Measurements from ENCODE around the gene PARP11.

Gene PARP11, protein sequence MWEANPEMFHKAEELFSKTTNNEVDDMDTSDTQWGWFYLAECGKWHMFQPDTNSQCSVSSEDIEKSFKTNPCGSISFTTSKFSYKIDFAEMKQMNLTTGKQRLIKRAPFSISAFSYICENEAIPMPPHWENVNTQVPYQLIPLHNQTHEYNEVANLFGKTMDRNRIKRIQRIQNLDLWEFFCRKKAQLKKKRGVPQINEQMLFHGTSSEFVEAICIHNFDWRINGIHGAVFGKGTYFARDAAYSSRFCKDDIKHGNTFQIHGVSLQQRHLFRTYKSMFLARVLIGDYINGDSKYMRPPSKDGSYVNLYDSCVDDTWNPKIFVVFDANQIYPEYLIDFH

DNA sequence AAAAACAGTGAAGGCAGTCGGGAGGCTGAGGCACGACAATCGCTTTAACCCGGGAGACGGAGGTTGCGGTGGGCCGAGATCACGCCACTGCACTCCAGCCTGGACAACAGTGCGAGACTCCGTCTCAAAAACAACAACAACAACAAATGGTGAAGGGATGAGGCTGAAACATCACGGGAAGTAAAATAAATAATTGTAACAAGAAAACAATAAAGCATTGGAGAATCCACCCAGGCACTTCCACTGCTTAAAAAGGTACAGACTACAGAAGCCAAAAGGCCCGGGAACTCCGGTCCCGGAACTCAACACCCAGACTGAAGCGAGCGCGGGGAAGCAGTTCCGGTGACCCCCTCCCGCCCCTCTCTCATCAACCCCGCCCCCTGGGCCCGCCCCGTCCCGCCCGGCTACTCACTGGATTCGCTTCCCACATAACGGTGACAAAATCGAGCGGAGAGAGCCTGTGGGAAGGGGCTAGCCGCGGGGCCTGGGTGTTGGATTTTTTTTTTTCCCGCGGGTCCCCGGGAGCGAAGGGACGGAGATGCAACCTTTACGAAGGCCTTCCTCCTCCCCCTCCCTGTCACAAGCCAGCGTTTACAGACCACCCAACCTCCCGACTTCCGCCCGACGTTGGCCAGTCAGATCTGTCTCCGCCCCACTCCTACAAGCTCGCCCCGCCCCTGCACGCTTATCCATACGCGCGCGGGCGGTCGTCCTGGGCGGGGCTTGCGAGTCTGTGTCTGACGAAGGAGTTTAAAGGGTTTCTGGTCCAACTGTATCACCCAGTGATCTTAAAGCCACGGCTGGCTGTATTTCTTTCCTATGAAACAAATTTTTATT is at the start of gene PARP11:
Gene PARP11, minus strand, starts transcription at position 600 of the 837 bp plus-strand sequence. Its CDS starts 170 bp downstream, at position 430.
- DNase-seq = peak; percentile 83 to 84

DNA sequence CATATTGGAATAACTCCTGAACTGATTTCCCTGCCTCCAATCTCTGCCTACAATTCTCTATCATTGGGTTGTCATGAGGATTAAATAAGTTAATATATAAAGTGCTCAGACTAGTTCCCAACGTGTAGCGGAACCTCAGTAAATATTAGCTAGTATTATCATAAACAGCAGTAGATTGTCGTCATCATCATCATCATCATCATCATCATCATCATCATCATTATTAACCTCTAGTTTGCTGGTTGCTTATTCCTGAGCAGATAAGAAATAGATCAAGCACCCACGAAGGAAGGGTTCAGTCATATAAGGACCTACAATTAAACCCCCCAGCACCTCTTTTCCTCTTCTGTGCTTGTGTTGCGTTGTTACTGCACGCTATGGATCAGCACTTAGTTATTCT is 48.8 kb upstream of the PARP11 start:
- no peak for DNase-seq

DNA sequence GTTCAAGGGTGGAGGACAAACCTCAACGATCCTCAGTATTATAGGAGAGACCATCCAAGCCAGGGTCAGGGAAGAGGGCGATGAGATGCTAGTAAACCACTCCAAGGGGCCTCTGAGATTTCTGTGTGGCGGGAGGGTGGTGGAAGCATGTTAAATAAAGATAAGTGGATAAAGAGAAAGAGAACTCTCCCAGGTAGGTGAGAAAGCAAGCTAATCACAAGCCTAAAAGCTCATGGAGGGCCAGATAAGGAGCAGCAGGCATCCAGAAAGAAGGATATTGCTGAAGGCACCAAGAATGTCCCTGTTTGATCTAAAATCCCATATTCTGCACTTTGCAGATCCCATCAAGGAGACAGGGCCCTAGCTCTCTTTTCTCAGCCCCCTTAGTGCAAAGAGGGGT is 48.3 kb upstream of the PARP11 start:
- DNase-seq = no peak

DNA sequence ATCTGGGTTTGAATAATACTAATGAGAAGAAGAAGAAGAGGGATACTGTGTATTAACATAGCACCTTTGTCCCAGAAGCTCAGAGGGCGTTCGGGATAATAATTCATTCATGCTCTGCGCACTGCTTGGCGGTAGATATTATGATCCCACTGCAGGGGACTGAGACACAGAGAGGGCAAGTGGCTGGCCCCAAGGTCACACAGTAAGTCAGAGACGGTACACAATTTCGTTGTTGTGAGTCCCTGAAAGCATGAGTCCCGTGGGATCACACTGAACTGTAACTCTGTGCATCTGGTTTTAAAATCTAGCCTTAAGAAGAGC is 47.9 kb upstream of the PARP11 start:
- no peak for DNase-seq

DNA sequence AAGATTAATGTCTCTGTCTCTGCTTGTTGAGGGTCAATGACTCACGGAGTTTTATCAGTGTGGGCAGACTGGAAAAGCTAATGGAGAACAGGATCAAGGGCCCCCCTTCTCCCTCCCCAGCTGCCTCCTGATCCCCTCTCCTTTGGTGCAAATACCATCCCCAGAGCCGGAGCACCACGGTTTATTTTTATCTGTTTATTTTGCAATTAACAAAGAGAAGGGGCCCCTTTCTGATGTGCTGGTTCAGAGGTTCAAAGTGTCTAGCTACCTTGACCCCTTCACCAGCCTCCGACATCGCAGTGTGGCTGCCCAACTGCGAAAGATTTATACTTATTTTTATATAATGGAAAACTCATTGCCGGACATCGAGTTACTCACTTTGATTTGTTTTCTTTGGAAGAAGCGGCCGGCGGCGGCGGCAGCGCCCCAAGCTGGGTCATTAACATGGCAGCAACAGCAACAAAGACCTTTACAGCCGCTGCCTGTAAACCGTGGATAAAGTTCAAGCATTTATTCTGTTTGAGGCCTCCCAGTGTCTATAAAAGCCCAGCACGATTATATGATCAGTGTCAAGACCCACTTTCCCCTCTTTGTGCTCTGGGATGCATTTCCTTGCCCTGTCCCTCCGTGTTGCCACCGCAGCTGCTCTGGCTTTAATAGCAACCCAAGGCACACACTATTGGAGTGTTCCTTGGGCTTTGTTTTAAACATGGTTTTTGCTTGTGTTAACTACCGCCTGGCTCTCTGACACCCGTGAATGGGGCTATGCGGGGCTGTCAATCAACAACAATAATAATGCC is 47.4 kb upstream of the PARP11 start:
- no peak for DNase-seq

DNA sequence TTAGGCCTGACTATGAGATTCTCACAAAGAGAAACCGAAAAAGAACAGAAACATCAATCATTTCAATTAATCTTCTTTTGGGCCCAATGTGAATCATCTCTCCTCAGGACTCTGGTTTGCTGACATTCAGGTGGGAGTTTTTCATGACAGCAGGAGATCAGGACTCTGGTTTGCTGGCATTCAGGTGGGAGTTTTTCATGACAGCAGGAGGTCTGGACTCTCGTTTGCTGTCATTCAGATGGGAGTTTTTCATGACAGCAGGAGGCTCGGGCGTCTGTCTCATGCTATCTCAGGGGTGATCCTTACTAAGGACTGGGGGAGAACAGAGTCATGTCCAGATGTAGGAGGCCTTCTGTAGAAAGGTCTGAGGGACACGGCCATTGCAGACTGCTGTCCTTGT is 40.1 kb upstream of the PARP11 start:
- no peak for DNase-seq

DNA sequence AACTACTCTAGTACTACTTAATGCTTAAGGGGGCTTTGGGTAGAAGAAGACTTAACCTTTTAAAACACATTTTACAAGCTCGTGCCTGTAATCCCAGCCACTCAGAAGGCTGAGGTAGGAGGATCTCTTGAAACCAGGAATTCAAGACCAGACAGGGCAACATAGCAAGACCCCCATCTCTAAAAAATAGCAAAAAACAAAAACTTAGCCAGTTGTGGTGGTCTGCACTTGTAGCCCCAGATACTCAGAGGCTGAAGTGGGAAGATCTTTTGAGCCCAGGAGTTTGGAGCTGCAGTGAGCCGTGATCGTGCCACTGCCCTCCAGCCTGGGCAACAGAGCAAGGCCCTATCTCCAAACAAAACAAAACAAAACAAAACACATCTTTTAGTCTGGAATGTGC is 39.7 kb upstream of the PARP11 start:
- no peak for DNase-seq

DNA sequence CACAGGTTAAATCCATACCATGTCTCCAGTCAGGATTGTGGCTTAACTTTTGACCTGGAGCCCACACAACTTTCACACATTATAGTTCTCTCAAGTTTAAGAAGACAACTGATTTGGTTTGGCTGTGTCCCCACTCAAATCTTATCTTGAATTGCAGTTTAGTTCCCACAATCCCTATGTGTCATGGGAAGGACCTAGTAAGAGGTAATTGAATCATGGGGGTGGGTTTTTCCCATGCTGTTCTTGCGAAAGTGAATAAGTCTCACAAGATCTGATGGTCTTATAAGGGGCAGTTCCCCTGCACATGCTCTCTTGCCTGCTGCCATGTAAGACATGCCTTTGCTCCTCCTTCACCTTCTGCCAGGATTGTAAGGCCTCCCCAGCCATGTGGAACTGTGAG is 38.2 kb upstream of the PARP11 start:
- no peak for DNase-seq

DNA sequence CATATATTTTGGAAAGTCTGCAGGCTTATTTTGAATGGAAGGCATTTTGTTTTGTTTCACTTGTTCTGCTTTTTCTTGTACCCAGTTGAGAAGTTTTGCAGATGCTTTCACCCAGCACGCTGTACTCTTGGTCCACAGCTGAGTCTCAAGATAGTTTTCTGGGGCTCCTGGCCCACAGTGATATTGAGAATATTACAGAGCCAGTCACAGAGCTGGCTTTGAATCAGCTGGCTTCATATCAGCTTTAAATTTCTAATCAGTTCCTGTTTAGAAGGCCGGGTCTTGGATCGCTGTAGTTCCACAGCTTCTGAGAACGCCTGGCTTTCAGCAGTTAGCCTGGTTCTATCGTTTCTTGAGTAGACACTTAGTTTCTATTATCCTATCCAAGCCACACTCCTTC is 32.5 kb upstream of the PARP11 start:
- DNase-seq = no peak

DNA sequence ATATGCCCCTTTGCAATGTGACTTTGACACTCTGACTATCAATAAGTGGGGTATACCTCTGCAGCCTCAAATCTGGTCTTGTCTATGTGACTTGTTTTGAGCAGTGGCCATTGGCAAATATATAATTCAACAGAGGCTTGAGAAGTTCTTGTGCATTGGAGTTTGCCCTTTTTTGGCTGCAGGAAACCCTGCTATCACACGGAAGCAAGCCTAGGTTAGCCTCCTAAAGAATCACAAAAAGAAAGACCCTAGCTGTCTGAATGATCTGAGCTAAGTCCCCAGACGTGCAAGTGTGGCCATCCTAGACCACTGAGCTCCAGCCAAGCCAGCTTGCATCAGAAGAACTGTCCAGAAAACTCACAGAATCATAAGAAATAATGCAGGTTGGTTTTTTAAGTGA is 31.8 kb upstream of the PARP11 start:
- DNase-seq = no peak

DNA sequence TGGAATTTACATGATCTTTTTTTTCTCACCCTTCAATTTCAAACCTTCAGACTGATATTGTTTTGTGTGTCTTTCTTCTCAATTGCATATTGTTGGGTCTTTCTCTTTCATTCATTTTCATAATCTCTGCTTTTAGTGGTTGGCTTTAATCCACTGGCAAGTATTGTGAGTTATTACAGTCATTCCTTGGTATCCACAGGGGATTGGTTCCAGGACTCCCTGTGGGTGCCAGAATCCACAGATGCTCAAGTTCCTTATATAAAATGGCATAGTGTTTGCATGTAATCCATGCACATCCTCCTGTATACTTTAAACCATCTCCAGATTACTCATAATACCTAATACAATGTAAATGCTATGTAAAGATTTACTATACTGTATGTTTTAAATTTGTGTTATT is 29.7 kb upstream of the PARP11 start:
- no peak for DNase-seq

DNA sequence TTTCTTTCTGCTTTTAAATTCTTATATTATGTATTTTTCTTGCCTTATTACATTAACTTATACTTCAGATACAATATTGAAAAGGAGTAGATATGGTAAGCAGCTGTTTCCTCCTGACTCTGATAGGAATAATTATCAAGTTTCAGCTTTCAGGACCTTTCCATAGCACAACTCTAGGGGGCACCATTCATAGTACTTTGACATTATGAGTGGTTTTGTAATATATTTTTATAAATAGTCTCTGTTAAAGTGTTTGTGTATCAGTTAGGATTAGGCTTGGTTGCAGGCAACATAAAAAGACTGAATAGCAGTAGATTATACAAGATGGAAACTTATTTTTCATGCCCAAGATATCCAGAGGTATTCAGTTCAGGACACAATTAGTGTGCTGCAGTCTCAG is 27.9 kb upstream of the PARP11 start:
- DNase-seq = no peak

DNA sequence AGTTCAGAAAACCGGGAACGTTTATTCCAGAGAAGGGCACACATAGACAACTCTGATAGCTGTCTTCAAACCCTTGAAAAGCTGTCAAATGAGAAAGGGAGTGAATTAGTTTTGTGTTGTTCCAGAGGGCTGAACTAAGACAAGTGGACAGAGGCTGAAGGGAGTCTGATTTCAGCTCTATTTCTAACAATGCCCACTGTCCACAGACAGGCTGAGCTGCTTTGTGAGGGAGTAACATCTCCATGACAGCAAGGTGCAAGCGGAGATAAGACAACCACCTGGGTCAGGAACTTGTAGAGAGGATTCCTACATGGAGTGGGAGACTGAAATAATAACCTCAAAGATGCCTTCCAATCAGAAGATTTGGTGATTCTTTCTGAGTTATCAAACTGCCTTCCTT is 25.6 kb upstream of the PARP11 start:
- DNase-seq = no peak

DNA sequence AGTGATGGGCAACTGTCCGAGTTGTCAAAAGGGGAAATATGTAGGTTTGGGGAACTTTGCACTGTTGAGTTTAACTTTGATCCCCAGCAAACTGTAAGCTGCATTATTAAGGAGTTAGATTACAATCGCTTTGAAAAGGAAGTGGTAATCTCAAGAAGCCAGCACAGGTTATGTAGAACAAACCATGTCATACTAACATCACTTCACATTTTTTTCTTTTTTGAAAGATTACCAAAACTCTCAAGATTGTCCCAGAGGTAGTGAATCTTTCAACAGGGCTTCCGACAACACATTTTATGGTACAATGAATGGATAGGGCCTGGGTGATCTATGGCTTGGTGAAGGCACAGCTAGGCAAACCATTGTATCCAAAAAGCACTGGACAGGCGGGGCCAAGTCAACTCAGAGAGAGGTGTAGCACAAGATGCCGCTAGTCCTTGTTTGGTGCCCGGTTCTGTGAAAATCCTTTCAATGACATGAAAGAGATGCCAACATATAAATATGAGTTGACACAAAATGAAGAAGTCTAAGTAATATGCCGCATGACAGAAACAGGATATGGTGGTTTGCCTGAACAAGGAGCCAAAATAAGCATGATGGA is 24.3 kb upstream of the PARP11 start:
- no peak for DNase-seq

DNA sequence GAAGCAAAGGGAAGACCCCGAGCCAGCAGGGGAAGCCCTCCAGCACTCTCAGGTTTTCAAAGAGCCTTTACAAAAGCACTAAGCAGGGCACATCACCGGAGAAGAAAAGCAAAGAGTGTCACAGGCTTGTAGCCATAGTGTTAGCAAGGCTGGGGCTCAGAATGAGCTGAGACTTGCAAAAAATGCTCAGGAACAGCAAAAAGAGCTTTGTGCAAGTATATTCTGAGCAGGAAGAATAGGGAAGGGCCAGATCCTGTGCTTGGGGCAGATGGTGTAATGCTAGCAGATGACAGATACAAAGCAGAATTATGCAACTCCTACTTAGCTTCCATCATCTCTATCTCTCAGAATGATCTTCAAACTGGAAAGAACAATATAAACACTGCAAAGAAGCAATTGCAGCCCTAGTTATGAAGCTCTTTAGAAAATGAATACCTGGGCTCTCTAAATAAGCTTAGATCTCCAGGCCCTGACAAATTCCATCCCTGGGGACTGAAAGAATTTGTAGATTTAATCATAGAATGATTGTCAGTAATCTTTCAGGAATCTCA is 23.7 kb upstream of the PARP11 start:
- no peak for DNase-seq

DNA sequence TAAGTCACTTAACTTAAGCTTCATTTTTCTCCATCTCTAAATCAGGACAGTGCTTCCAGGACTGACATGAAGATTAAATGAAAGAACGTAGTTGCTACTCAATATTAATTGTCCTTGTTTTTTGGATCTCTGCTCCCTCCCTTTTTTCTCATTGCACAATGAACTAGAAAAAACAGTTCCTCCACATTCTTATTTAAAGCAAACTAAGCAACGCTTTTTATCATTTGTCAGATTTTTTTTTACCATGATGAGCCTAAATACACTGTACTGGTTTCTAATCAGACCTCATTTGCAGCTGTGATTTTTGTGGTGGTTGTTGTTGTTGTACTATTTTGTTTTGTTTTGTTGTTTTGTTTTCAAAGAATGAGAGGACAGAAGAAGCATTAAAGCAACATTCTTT is 23.2 kb upstream of the PARP11 start:
- no peak for DNase-seq

DNA sequence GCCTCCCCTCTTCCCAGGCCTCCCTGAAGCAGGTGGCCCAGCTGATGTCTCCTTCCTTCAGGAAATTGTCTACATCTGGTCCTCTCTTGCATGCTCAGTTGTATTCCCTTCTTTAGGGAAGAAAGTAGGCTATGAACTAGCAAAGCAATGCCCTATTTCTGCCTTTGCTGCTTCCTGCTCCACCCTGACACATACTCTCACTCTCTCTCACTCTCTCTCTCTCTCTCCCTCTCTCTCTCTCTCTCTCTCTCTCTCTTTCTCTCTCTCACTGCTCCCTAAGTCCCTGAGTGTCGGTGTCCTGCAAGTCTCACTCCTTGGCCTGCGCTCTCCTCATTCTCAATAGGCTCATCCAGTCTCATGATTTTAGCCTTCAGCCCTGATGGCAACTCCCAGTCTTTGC is 19.4 kb upstream of the PARP11 start:
- no peak for DNase-seq

DNA sequence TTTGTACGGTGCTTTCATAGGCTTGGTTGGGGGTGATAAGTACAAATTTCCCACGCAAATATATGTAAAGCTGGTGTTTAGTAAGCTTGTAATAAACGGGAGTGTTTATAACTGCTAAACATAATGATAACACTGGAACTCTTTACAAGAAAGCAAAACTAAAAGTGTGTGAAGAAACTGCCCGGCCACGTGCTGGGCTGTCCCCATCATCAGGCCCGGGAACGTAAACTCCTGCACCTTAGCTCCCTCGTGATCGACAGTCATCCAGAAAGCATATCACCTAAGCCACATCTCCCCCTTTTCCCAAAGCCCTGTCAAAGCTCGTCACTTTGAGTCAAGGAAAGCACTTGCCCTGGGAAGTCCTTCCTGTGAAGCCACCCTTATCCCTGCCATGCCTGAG is 18.0 kb upstream of the PARP11 start:
- DNase-seq = no peak

DNA sequence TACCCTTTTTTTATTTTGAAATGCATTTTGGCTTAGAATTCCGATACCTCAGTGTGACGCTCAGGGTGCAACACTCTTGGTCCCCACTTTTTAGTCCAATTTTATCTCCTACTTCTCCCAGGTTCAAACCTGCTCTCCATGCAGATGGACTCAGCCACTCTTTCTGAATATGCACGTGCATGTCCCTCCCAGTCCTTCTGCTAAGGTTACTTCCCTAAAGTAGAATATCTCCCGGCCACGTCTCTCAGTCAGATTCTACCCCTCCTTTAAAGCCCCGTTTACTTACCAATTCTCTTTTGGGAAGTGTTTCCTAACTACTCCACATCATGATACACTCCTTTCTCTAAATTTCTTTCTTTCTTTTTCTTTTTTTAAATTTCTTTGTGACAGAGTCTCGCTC is 15.5 kb upstream of the PARP11 start:
- DNase-seq = no peak

DNA sequence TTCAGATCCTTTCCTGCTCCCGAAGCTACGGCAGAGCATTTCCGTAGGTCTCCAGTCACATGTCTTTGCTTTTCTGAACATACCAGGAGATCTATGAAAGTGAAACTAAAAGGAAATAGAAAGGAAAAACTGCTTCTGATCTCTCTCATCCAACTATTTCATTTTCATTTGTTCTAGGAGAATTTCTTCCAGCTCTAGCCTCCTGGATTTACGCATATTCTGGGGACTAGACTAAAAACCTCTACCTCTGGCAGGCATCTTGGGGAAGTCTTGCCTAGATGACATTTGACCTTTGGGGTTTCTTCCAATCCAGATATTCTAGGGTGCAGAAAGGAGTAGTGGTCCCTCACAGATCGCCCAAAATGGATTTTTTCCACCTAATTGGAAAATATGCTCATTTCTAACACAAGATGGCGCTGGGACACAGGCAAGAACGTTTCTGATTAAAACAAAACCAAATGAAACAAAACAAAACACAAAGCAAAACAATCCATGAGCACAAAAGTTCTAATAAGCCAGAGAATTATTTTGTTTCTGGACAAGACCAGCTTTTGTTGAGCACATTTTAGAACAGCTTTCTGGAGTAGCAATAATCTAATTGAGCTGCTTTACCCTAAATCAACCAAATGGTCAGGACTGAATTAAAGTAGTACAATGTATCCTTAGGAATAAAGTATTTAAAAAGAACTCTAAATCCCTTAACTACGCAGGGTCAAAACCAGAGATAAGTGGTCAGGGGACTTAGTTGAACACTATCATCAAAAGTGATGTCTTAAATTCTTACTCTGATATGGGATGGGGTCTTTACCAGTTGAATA is 12.3 kb upstream of the PARP11 start:
- no peak for DNase-seq

DNA sequence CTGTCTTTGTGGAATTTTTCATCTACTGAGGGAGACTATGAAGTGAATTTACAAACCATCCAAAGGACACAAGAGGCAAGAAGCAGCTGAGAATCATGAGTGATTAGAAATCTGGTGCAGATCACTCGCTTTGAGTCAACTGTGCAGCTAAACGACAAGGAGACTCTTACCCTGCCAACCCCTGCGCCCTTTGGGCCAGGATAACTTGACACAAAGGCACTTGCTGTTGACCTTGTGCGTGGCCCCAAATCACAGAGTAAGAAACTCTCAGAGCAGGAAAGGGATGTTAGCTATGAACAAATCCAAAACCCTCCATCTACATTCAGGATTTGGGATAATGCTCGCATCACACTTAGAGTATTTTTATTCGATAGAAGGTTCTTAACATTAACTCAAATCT is 11.5 kb upstream of the PARP11 start:
- no peak for DNase-seq

DNA sequence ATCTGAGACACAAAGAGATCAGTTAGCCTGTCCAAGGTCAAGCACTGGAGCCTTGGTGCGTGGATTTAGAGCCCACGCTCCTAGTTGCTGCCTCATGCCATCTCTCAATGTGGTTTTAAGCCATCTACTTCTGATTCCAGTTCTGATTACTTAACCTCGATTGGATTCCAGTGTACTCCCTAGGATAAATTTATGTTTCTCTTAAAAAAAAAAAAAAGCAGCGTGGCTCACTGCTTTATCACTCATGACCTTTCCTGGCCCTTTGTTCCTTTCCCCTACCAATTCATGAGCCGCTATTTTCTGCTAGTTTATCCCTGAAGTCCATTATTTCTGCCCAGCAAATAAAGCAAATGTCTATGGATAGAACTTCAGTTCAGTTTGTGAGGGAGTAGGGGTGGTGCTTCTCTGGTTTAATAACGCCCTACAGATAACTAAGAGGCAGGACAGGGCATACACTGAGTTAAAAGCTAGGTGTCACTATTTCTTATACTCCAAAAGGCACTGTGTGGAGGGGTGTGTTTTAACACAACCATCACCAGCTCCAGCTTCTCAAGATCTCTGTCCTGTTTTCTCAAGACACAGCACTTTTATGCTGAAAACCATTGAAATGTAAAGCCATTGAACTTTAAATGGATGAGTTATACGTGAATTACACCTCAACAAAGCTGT is 9.8 kb upstream of the PARP11 start:
- no peak for DNase-seq

Measured in SHP77 (cell line).